Activated CD4-positive, alpha-beta memory T cell treated with anti-CD3 and anti-CD28 coated beads for 36 hours (primary cell): Measurements from ENCODE around the gene NCSTN. TPM values are rescaled to one million over a fixed set of nuclear protein-coding genes. Genes with fewer than 3 reads are reported as not detected.

Experiments
- CTCF ChIA-PET: fragments of 350-600 bp; sonication (Branson Sonifier 250); formaldehyde crosslinking; loops from one replicate; lab custom pipeline; 2021; ENCODE audit warnings: antibody characterized with exemption, inconsistent platforms; lab: Charles Lee
- POLR2A ChIA-PET: fragments of 350-600 bp; sonication (Branson Sonifier 250); formaldehyde crosslinking; loops from one replicate; lab custom pipeline; 2021; ENCODE audit warnings: antibody characterized with exemption; lab: Charles Lee
- DNase-seq: peaks from one replicate; pipeline ENCODE4 v3.0.0-alpha.2; 2020
- H3K27ac Mint-ChIP-seq: one replicate; pipeline ENCODE4 v1.8.0; 2021; ENCODE audit warnings: mixed read lengths
- H3K27me3 Mint-ChIP-seq: one replicate; pipeline ENCODE4 v1.8.0; 2021; ENCODE audit warnings: mixed read lengths
- H3K36me3 Mint-ChIP-seq: one replicate; pipeline ENCODE4 v1.8.0; 2021; ENCODE audit warnings: mixed read lengths
- H3K4me1 Mint-ChIP-seq: one replicate; pipeline ENCODE4 v1.8.0; 2021; ENCODE audit warnings: low read depth, mixed read lengths
- H3K4me3 Mint-ChIP-seq: one replicate; pipeline ENCODE4 v1.8.0; 2021; ENCODE audit warnings: mild to moderate bottlenecking, mixed read lengths
- H3K9me3 Mint-ChIP-seq: one replicate; pipeline ENCODE4 v1.8.0; 2021; ENCODE audit warnings: mixed read lengths
- intact Hi-C: fragments of 100-400 bp; cut with micrococcal nuclease; formaldehyde crosslinking; loops from one replicate; pipeline ENCODE4 v1.15.1; 2023
- total RNA-seq, 2 experiments: library from RNA; stranded (reverse); gene quantifications; one replicate each; pipeline ENCODE4 v1.2.3, GENCODE V29; 2021

The NCSTN gene
- total RNA-seq, 2 experiments from 2014 or later, result 39.8 to 42.6 TPM

GRCh38 chr1:160400646-160401486, 57.7 kb downstream of the NCSTN start:
- peaks cover 17% of the 10 kb centered on the region for H3K27me3 Mint-ChIP-seq
- ChIA-PET CTCF (no interaction called here), POLR2A (interaction anchor here (0.6 kb wide), 1 partner anchor 9 kb away, joined by 3 read pairs; no protein-coding TSS in a partner anchor)
- H3K36me3 Mint-ChIP-seq, result no peaks in the 10 kb centered on the region
- H3K27ac Mint-ChIP-seq, result no peak overlapping the region
- no peaks in the 10 kb centered on the region for H3K4me1 Mint-ChIP-seq
- no peaks in the 10 kb centered on the region for H3K9me3 Mint-ChIP-seq
- DNase-seq, result no peak
- intact Hi-C loops, result no loop called here
- H3K4me3 Mint-ChIP-seq, result no peak overlapping the region

GRCh38 chr1:160401487-160401805, 58.3 kb downstream of the NCSTN start:
- Mint-ChIP-seq H3K4me1 (no peaks in the 10 kb centered on the region), H3K4me3 (no peak overlapping the region), H3K36me3 (no peaks in the 10 kb centered on the region), H3K9me3 (no peaks in the 10 kb centered on the region), H3K27me3 (peaks cover 16% of the 10 kb centered on the region), H3K27ac (no peak overlapping the region)
- intact Hi-C loops, result no loop called here
- POLR2A ChIA-PET, result no interaction called here
- no peak for DNase-seq
- CTCF ChIA-PET, result no interaction called here

- DNase-seq, result no peak
- H3K27ac Mint-ChIP-seq, result no peak overlapping the region
- no peaks in the 10 kb centered on the region for H3K9me3 Mint-ChIP-seq
- H3K27me3 Mint-ChIP-seq, result peaks cover 15% of the 10 kb centered on the region
- no peaks in the 10 kb centered on the region for H3K36me3 Mint-ChIP-seq
- intact Hi-C loops, result no loop called here
- ChIA-PET POLR2A (no interaction called here), CTCF (interaction anchor here (0.6 to 0.9 kb wide), 3 partner anchors 19 to 124 kb away, joined by 3 to 4 read pairs (median 3); no protein-coding TSS in a partner anchor)
- H3K4me1 Mint-ChIP-seq, result no peaks in the 10 kb centered on the region
- H3K4me3 Mint-ChIP-seq, result no peak overlapping the region
These were observed 59.0 kb downstream of the NCSTN start for GRCh38 chr1:160402001-160402795.

- H3K4me1 Mint-ChIP-seq, result no peaks in the 10 kb centered on the region
- H3K27ac Mint-ChIP-seq, result no peak overlapping the region
- CTCF ChIA-PET, result no interaction called here
- DNase-seq, result no peak
- no peaks in the 10 kb centered on the region for H3K9me3 Mint-ChIP-seq
- intact Hi-C loops, result no loop called here
- peaks cover 15% of the 10 kb centered on the region for H3K27me3 Mint-ChIP-seq
- POLR2A ChIA-PET, result no interaction called here
- H3K4me3 Mint-ChIP-seq, result no peak overlapping the region
- no peaks in the 10 kb centered on the region for H3K36me3 Mint-ChIP-seq
These were observed 60.1 kb downstream of the NCSTN start for GRCh38 chr1:160403244-160403643.

- ChIA-PET CTCF (no interaction called here), POLR2A (no interaction called here)
- no peak overlapping the region for H3K4me3 Mint-ChIP-seq
- DNase-seq, result no peak
- no peak overlapping the region for H3K27ac Mint-ChIP-seq
- peaks cover 15% of the 10 kb centered on the region for H3K27me3 Mint-ChIP-seq
- no peaks in the 10 kb centered on the region for H3K4me1 Mint-ChIP-seq
- intact Hi-C loops, result no loop called here
- H3K36me3 Mint-ChIP-seq, result no peaks in the 10 kb centered on the region
- H3K9me3 Mint-ChIP-seq, result no peaks in the 10 kb centered on the region
These were observed 60.9 kb downstream of the NCSTN start for GRCh38 chr1:160404094-160404493.

- no peak overlapping the region for H3K4me3 Mint-ChIP-seq
- no peaks in the 10 kb centered on the region for H3K36me3 Mint-ChIP-seq
- ChIA-PET CTCF (no interaction called here), POLR2A (no interaction called here)
- H3K27ac Mint-ChIP-seq, result no peak overlapping the region
- intact Hi-C loops, result no loop called here
- peaks cover 15% of the 10 kb centered on the region for H3K27me3 Mint-ChIP-seq
- H3K4me1 Mint-ChIP-seq, result no peaks in the 10 kb centered on the region
- H3K9me3 Mint-ChIP-seq, result no peaks in the 10 kb centered on the region
- DNase-seq, result no peak
These were observed 62.2 kb downstream of the NCSTN start for GRCh38 chr1:160405331-160405877.

- CTCF ChIA-PET, result no interaction called here
- H3K4me1 Mint-ChIP-seq, result no peaks in the 10 kb centered on the region
- H3K36me3 Mint-ChIP-seq, result no peaks in the 10 kb centered on the region
- H3K4me3 Mint-ChIP-seq, result no peak overlapping the region
- H3K27ac Mint-ChIP-seq, result no peak overlapping the region
- DNase-seq, result no peak
- no peaks in the 10 kb centered on the region for H3K9me3 Mint-ChIP-seq
- H3K27me3 Mint-ChIP-seq, result peaks cover 11% of the 10 kb centered on the region
- intact Hi-C loops, result no loop called here
- POLR2A ChIA-PET, result no interaction called here
These were observed 63.2 kb downstream of the NCSTN start for GRCh38 chr1:160406131-160406968.

GRCh38 chr1:160407839-160408801, 64.9 kb downstream of the NCSTN start:
- ChIA-PET CTCF (interaction anchor here (0.9 kb wide), 1 partner anchor 31 kb away, joined by 4 read pairs; no protein-coding TSS in a partner anchor), POLR2A (no interaction called here)
- intact Hi-C loops, result no loop called here
- DNase-seq, result no peak
- Mint-ChIP-seq H3K4me1 (no peaks in the 10 kb centered on the region), H3K27ac (no peak overlapping the region), H3K27me3 (no peaks in the 10 kb centered on the region), H3K9me3 (no peaks in the 10 kb centered on the region), H3K4me3 (no peak overlapping the region), H3K36me3 (no peaks in the 10 kb centered on the region)

Other genes with a start within 250 kb of the NCSTN start
- 10 to 100 TPM; 31.2 to 34.5 TPM for gene IGSF8, start 244.8 kb upstream of the NCSTN start, total RNA-seq
- gene ATP1A2, start 227.6 kb upstream of the NCSTN start, total RNA-seq, result not detected
- gene ATP1A4, start 191.8 kb upstream of the NCSTN start, total RNA-seq, result not detected
- not detected for gene CASQ1, start 152.8 kb upstream of the NCSTN start, total RNA-seq
- 10 to 100 TPM; 51.8 to 51.9 TPM for gene PEA15, start 138.0 kb upstream of the NCSTN start, total RNA-seq
- 100 to 1,000 TPM; 142 to 150 TPM for gene DCAF8, start 80.8 kb upstream of the NCSTN start, total RNA-seq
- gene PEX19, start 58.2 kb upstream of the NCSTN start, total RNA-seq, result 10 to 100 TPM; 50.0 to 61.1 TPM
- gene COPA, start 133 bp upstream of the NCSTN start, total RNA-seq, result 100 to 1,000 TPM; 132 TPM
- under 1 TPM; 0.22 to 0.45 TPM for gene NHLH1, start 23.7 kb downstream of the NCSTN start, total RNA-seq
- not detected for gene VANGL2, start 57.2 kb downstream of the NCSTN start, total RNA-seq
- 10 to 100 TPM; 38.3 to 40.9 TPM for gene SLAMF6, start 179.9 kb downstream of the NCSTN start, total RNA-seq
- 10 to 100 TPM; 18.6 to 20.2 TPM for gene CD84, start 236.1 kb downstream of the NCSTN start, total RNA-seq